RKO (cell line): ENCODE results near the gene MACROD1.

Source experiments
- DNase-seq: peaks from one replicate; pipeline ENCODE4 v3.0.0-alpha.2; 2016; ENCODE audit warnings: low spot score

The MACROD1 gene

DNA sequence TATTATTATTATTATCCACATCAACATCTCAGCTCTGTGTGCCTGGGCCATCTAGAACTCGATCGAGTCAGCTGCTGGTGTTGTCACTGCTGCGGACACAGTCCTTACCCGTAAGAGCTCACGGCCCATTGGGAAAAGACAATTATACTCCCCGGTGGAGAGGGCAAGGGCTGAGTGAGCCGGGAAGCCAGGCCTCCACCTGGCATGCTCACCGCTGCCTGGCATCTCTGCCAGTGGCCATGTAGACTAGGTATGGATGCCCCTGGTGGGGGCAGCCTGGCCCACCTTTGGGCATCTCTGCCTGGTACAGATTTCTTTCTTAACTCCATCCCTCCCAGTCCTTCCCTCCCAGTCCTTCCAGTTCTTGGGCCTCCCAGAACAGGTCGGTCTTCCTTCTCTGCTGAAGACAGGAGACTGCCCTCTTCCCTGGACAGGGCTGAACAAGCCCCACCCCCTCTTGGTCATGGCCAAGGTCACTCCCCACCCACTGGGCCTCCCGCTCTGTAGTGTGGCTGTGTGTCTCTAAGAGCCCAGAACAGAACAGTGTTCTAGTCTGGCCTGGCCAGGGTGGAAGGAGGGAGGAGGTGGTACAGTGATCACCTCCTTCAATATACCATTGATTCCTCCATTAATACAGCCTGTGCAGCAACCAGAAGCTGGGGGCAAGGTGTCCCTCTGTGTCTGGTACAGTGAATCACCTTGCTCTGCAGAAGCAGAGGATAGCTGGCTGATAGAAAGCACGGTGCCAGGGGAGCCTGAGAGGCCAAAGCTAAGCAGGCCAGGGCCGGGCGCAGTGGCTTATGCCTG lies 72.5 kb downstream of the MACROD1 start:
- DNase-seq = no peak

DNA sequence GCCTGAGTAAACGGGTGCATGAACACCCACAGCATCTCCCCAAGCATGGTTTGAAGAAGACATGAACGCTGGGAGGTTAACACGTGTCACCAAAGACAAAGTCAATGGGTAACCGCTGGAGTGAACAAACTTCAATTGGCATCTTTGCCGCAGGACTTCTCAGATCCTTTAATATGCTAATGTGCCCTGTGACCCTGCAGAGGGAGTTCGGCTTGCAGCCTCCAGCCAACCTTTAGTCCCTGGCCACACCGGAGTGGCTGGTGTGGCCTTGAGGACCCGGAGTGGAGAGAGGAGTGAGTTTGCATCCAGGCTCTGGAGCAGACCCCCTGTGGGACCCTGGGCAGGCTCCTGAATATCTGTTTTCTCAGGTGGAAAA lies 73.2 kb downstream of the MACROD1 start:
- no peak for DNase-seq

DNA sequence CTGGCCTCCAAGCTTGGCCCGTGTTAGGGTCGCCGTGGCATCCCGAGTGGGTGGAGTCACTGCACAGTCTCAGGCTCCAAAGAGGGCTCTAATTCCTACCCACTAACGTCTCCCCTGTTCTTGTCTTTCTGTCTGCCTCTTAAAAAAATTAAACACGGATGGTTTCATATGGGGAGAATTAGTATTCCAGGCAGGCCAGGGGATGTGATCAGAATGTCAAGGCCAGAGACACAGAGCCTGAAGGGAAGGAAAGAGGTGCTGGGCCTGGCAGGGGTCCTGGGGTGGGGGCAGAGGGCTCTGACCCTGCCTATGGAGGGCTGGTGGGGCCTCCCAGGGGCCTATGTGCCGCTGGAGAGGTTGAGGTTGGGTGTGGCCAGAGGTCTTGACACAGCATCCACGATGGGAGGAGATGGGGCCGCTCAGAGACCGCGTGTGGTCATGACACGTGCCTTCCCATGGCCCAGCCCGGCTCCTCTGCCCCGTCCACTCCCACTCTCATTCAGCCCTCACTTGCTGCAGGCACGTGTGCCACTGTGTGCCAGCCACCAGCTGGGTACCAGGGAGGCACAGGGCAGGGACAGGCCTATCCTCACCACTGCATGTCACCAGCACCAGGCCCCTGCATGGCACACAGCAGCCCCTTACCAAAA lies 73.7 kb downstream of the MACROD1 start:
- DNase-seq = no peak

DNA sequence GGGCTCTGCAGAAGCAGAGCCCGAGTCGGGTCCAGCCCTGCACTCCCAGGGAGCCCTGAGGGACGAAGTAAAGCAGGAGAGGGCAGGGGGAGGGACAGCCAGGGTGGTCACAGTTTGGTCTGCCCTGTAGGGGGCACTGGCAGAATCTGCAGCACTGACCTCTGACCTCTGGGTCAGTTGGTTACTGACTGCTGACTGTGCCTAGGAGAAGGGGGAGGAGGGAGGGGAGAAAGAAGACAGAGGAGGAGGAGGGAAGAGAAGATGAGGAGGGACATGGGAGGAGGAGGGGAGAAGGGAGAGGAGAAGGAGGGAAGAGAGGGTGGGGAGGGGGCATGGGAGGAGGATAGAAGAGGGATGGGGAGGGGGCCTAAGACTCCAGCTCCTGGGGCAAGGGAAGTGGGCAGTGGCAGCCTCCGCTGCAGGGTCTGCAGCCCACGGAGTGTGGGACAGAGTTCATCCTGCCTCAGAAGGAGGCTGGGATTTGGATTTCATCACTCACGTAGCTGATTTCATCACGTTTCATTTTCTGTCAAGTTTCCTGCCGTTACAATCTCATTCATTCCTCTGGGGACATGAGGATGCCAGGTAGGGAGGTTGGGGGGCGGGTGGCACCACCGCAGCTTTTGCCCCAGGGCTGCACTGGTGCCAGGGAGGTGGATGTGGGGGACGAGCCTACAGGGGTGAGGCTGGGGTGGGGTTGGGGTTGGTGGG lies 75.0 kb downstream of the MACROD1 start:
- DNase-seq = no peak

DNA sequence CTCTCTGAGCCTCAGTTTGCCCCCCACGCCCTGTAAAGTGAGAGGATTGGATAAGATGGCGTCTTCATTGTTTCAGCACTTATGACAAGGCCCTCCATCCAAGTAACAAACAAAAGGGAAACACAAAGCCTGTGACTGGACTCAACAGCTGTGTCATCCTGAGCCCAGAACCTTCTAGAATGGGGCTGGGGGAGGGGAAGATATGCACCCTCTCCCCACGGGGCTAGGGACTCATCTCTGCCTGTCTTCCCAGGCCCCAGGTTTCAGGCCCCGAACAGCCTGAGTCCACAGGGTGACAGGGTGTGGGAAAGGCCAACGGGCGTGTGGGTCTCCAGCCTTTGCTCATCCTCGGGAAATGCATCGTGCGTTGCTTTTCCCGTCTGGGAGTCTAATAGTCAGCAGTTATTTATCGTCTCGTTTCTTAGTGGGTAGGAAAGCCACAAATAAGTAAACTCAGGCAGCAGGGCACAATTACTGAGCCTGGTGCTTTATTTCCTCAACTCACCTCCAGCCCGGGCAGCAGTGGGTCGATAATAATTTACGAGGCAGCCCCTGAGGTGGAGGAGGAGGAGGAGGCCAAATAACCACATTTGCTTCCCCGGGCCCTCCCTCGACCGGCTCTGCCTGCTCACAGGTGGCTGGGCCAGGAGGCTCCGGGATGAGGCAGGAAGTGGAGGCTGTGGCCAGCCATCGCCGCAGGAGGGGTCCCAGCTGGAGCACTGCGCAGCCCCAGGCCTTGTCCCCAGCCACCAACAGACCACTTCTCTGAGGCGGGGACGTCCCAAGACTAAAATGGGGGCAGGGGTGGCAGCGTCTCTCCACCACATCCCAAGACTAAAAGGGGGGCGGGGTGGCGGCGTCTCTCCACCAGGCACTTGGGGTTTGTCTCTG lies 75.8 kb downstream of the MACROD1 start:
- DNase-seq = no peak

DNA sequence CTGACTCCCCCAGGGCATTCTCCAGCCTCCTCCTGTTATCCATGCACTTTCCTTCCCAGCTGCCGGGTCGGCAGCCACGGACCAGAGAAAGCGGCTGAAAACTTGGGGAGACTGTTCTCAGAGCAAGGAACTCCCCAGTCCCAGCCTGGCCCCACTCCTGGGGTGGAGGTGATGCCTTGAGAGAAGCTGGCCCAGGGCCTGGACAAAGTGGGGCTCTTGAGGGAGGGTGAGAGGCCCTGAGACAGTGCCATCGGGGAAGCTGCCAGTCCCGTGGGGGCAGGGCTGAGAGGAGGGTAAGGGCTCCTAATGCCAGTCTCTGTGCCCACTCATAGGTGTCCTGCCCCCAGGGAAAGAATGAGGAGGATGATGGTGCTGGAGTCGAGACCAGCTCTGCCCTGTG lies 76.4 kb downstream of the MACROD1 start:
- DNase-seq = no peak

DNA sequence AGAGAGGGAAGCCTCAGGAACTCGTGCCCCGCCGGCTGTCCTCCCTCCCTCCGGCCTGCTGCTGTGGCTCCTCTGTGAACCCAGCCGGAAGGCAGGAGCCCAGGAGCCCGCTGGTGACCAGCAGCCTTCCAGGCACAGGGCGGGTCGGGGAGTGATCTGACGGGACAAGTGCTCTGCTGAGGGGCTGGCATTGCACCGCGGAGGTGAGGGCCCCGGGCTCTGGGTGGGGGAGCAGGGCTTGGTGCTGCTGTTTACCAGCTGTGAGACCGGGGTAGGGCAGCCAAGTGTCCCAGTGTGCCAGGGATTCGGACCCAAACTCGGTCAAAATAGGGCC lies 76.9 kb downstream of the MACROD1 start:
- no peak for DNase-seq

DNA sequence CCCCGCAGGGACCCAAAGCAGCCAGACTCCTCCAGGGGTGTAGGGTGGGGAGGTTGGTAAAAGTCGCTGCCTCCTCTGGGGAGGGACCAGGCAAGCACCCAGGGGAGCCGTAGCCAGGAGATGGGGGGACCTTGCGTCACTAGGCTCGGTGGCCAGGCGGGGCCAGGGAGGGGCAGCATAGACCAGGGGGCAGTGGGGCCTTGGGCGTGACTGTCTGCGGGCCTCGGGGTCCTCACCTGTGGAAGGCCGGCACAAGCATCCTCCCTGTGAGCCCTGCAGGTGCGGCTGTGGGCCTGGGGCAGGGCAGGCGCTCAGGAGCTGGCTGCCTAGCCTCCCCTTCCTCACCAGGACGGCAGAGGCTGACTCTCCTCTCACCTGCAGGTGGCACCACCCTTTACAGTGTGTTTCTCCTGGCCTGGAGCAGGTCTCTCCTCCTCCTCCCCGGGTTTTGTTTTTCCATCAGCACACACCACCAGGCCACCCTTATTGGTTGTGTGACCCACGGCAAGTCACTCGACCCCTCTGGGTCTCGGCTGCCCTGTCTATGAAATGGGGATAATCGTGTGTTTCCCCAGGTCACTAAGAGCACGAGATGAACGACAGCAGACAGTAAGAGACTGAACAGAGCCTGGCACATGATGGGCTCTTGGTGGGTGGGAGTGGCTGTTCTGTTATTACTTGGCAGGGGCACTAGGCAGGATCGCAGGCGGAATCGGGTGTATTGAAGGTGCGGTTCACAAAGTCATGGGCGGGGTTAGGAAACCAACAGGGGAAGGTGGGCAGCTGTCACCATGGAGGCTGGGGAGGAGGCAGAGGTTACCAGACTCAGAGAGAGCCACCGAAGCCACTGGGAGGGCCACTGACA lies 77.5 kb downstream of the MACROD1 start:
- no peak for DNase-seq

DNA sequence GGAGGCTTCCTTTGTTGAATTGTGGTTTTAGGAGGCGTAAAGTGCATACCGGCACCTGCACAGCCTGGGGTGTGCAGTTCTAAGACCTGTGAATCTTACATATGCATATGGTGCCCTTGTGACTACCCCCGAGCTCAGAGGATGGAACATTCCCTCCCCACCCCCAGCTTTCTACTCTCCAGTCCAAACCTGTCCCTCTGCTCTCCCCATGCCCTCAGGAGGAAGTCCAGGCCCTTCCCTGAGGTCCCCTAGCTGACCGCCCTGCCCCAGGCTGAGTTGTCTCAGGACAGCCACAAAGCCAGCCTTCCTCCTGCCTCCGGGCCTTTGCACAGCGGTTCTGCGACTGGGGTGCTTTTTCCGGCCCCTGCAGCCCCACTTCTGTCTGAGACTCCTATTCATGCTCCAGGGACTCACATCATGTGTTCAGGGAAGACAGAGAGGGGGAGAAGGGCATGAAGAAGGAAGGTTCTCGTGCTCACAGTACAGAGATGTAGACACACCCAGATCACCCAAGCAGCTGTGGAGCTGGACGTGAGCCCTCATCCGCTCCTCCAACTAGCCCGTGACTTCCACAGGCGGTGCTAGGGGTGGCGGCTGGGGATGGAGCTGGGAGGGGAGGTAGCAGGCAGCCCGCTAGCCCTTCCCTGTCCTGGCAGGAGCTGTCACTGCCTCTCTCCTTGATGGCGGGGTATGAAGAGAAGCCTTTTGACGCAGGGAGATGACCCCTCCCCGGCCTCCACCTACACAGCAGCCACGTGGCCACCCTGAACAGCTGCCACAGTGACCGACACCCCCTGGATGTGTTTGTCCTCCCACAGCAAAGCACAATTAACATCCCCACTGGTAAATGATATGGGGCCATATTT lies 79.4 kb downstream of the MACROD1 start:
- no peak for DNase-seq

DNA sequence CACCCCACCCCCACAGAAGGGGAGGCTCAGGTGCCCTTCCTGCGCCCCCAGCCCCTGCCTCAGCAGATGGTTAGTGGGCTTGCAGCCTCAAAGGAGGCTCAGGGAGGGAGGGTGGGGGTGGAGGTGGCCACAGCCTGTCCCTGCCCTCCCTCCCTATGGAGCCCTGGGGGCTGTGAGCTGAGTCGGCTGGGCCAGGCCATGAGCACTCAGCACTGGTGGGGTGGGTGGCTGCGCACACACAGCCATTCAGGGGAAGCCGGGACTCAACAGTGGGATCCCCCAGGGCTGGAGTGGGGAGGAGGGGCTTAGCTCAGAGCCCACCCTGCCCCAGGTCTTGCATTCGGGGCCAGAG lies 80.0 kb downstream of the MACROD1 start:
- no peak for DNase-seq

DNA sequence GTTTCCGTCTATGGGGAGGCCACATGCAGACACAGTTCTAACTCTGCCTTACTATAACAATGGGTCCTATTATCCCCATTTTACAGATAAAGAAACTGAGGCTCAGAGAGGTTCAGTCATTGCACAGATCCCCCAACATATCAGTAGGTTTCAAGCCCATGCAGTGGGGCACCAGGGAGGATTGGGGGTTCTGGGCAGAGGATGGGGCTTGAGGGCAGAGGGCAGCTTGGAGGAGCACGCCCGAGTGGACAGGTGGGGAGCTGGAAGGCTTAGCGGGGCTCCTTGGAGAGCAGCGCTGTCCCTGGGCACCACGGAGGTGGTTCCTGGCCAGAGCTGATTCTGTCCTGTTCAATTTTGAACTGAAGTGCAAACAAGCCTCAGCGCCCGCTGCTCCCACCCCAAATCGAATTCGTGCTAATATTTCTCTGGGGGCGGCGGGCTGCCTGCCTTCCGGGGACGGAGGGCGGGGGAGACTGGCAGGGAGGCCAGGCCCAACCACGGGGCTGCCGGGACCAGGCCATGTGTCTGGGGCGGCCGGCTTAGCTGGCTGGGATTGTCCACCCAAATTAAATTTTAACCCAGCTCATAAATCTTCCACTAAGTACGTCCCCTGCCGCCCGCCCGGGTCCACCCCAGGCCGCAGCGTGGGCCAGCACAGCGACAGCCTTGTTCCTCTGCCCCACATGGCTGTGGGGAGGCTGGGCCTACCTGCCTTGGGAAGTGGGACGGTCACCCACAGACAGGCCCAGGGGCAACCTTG lies 80.8 kb downstream of the MACROD1 start:
- no peak for DNase-seq

DNA sequence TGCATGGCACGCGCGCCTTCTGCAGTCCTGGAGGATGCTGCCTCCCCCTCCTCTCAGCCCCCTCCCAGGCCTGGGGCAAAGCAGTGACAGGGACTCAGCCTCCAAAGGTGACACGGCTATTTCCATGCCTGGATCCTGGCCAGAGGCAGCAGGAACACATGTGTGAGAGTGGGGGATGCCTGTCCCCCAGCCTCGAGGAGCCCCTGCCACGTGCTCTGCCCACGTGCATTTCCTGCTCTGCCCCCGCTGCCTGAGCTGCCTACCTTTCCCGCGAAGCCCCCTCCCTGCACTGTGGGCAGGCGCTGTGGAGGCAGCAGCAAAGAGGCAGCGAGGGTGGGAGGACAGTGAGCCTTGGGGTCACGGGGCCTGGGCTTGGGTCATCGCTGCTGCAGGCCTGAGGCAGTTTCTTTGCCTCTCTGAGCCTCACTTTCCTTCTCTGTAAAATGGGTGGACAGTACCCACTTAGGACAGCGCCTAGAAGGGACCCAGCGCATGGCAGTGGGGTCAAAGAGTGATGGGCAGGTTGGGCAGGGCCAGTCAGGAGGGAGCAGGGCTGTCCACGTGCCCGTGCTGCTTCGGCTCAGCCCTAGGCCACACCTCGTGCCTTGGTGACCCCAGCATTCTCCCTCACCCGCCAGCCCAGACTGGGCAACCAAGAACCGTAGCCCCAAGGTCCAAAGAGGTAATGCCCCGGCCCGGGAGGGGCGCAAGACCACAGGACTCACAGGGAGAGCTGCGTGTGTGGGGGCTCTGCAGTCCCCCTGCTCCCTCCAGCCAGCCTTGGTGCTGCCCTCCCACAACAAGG lies 81.6 kb downstream of the MACROD1 start:
- DNase-seq = no peak

DNA sequence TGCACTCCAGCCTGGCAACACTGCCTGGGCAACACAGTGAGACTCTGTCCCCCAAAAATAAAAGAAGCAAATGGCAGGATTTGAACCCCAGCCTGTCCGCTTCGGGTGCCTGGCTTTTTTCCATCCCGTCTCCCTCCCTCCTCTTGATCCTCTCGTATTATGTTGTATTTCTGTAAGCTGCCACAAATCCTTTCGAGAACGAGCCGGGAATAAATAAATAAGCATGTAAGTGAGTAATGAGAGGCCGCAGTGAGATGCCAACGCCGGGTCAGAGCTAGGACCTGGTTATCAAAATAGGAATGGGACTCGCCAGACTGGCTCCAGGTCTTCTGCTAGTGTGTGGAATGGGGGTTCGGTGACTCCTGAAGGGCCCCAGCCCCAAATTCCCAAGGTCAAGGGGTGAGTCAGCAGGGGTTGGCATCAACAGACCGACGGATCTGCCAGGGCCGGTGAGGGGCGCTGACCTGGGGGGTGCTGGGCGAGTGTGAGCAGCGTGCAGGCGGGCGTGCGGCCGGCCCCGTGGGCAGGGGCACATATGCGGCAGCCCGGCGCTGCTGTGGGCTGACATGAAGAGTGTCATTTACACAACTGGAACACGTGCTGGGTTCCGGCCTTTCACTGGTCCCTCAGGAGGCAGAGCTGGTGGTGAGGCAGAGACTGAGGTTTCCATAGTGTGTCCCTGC lies 82.4 kb downstream of the MACROD1 start:
- DNase-seq = no peak

DNA sequence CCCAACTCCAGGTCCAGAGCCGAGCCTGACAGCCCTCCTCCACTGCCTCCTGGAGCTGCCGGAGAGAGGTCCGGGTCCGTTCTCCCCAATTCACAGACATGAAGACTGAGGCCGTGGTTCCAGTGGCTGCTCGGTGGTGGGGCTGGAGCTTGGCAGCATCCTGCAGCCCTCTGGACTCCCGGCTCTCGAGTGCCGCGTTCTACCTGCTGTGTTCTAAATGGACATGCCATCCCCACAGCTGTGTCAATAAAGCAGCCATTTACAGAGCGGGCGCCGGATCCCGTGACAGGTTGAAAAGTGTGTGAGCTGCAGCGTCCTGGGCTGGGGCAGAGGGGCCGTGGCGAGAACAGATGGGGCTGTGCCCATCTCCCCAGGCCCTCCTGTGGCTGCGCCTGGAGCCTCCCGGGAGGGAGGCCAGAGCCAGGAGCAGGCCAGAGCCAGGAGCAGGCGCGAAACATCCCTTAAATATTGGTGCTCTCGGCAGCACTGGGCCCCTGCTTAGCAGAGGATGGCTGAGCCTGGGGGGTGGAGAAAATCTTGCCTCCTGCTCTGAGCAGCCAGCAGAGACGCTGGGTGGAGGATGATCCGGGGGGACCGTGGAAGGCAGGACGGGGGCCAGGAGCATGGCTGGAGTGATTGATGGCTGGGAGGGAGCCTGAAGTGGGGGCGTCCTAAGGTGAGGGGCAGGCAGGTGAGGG lies 84.0 kb downstream of the MACROD1 start:
- DNase-seq = no peak

DNA sequence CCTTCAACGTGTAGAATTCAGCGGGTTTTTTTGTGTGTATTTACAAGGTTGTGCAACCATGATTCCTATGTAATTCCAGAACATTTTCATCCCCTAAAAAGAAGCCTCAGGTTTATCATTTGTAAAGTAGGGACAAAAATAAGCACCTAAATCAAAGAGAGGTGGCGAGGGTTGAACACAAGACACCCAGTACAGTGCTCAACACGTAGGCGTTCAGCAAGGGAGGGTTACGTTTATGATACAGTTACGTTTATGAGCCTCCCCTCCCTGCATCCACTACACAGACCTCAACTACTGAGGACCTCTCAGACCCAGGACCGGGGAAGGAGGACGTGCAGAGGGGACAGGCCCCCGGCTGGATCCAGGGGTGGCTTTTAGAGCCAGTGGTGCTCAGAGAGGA lies 85.5 kb downstream of the MACROD1 start:
- no peak for DNase-seq

DNA sequence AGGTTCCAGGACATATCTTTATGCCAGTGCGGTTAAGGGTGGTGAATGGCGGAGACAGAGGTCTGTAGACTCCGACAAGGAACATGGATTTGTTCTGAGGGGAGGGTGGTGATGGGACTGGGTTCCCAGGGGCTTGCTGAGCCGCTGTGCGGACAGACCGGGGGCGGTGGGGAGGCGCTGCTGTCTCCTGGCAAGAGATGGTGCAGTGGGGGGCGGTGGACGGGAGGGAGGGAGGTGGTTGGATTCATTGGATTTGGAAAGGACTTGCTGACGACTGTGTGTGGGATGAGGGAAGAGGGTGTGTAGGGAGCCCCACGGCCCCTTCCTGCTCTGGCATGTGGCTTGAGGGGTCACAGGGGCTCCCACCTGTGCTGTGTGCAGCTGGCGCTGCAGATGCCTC lies 87.0 kb downstream of the MACROD1 start:
- DNase-seq = no peak

DNA sequence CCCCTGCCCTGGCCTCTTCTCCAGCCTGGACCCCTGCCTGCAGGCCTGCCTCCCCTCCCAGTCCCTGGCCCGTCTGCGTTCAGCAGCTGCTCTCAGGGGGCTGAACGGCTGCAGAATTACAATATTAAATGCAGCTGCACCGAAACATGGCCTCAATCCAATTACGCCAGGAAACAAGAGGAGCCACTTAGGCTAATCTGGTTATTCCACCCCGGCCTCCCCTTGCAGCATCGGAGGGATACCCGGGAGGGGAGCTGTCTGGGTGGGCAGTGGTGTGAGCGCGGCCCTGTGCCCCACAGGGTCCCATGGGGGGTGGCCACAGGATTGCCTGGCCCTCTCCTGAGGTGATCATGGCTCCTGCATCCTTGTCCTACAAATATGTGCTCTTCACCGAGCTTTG lies 87.6 kb downstream of the MACROD1 start:
- no peak for DNase-seq

DNA sequence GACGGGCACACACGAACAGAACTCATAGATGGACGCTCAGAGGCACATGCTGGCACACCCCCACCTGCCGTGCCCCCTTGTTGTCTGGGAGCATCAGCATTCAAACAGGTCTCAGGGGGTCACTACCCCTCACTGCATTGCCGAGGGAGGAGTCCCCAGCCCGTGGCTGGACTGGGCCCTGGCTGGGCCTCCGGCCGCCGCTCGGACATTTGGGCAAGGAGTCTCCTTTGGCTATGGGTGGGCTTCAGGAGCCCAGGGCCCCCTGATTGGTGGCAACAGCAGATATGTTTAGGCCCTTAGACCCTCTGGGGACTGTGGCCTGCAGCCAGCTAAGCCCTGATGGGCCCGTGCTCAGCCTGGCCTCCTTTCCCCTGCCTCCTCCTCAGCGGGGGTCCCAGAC lies 88.3 kb downstream of the MACROD1 start:
- DNase-seq = no peak
